ENCODE data around the gene SSR1.
"Not testable (repeated sequence)": the region's sequence is repeated elsewhere in the genome, so short reads cannot be mapped to it uniquely, and the experiment has no call there.

Gene SSR1

DNA sequence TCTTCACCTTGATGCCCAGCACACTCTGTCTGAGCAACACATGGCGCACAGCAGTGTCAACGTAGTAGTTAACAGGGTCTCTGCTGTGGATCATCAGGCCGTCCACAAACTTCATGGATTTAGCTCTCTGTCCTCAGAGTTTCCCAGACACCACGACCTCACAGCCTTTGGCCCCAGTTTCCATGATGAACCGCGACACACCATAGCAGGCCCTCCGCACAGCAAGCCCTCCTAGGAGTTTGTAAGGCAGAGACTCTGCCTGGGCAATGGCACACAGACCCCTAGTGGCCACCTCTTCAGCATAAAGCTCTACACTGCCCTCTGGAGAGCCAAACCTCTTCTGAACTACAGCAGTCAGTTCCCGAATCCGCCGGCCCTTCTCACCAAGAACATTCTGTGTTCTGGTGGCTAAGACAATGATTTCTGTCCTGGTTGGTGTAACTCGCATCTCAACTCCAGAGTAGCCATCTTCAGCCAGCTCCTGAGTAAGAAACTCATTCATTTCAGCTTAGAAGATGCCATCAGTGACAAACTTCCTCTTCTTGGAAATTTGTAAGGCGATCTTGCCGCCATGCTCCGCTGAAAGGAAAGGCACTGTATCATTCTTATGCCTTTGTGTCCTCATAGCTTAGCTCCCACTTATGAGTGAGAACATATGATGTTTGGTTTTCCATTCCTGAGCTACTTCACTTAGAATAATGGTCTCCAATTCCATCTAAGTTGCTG, 26.2 kb upstream of the SSR1 start:
- DNase-seq (ENCODE audit: low spot score) = peak; percentile 39
- TF ChIP-seq, protein P1, sequence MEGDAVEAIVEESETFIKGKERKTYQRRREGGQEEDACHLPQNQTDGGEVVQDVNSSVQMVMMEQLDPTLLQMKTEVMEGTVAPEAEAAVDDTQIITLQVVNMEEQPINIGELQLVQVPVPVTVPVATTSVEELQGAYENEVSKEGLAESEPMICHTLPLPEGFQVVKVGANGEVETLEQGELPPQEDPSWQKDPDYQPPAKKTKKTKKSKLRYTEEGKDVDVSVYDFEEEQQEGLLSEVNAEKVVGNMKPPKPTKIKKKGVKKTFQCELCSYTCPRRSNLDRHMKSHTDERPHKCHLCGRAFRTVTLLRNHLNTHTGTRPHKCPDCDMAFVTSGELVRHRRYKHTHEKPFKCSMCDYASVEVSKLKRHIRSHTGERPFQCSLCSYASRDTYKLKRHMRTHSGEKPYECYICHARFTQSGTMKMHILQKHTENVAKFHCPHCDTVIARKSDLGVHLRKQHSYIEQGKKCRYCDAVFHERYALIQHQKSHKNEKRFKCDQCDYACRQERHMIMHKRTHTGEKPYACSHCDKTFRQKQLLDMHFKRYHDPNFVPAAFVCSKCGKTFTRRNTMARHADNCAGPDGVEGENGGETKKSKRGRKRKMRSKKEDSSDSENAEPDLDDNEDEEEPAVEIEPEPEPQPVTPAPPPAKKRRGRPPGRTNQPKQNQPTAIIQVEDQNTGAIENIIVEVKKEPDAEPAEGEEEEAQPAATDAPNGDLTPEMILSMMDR (IDR thresholded peaks at IDR 0.05; ENCODE audit: borderline replicate concordance, control extremely low read depth, extremely low read depth, insufficient read depth, missing control alignments) = peak; percentile 15
- in situ Hi-C loops (cut with MboI; ENCODE audit: low sequenced_read_pairs, unreplicated experiment) = not testable (repeated sequence)

DNA sequence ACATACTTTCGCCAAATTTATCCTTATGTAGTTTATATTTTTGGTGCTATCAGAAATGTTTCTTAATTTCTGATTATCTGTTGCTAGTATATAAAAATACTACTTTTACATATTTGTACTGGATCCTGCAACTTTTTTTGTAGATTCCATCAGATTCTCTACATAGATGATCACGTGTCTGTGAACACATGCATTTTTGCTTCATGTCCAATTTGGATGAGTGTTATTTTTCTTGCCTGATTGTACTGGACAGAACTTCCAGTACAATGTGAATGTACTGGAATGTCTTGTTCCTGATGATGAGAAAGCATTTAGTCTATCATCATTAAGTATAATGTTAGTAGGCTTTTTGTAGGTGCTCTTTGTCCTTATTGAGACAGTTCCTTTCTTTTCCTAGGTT, 25.0 kb upstream of the SSR1 start:
- no peak for DNase-seq (ENCODE audit: low spot score)
- in situ Hi-C loops (cut with MboI; ENCODE audit: low sequenced_read_pairs, unreplicated experiment) = no loop called here
- TF ChIP-seq, protein P1 (IDR thresholded peaks at IDR 0.05; ENCODE audit: borderline replicate concordance, control extremely low read depth, extremely low read depth, insufficient read depth, missing control alignments) = no peak

DNA sequence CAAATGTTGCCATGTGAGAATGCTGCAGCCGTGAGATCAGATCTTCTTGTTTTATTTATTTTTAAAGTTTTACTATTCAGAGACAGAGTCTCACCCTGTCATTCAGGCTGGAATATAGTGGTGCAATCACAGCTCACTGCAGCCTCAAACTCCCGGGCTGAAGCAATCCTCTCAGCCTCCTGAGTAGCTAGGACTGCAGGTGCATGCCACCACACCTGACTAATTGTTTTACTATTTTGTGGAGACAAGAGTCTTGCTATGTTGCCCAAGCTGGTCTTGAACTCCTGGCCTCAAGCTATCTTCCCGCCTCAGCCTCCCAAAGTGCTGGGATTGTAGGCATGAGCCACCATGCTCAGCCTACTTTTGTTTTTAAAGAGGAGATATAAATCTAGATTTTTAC, 22.5 kb upstream of the SSR1 start:
- in situ Hi-C loops (cut with MboI; ENCODE audit: low sequenced_read_pairs, unreplicated experiment) = no loop called here
- TF ChIP-seq, protein P1 (IDR thresholded peaks at IDR 0.05; ENCODE audit: borderline replicate concordance, control extremely low read depth, extremely low read depth, insufficient read depth, missing control alignments) = no peak
- DNase-seq (ENCODE audit: low spot score) = no peak

DNA sequence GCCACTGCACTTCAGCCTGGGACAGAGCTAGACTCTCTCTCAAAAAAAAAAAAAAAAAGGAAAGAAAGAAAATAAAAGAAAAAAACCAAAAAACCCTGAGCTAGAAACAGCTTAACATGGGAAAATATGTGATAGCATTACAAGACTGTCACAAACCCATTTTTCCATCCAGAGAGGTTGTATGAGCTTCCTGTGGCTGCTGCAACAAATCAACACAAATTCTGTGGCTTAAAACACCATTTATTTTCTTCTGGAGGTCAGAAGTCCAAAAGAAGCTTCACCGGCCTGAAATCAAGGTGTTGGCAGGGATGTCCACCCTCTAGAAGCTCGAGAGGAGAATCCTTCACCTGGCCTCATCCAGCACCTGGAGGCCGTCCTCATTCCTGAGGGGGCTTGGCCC, 21.7 kb upstream of the SSR1 start:
- no peak for DNase-seq (ENCODE audit: low spot score)
- TF ChIP-seq, protein P1 (IDR thresholded peaks at IDR 0.05; ENCODE audit: borderline replicate concordance, control extremely low read depth, extremely low read depth, insufficient read depth, missing control alignments) = no peak

DNA sequence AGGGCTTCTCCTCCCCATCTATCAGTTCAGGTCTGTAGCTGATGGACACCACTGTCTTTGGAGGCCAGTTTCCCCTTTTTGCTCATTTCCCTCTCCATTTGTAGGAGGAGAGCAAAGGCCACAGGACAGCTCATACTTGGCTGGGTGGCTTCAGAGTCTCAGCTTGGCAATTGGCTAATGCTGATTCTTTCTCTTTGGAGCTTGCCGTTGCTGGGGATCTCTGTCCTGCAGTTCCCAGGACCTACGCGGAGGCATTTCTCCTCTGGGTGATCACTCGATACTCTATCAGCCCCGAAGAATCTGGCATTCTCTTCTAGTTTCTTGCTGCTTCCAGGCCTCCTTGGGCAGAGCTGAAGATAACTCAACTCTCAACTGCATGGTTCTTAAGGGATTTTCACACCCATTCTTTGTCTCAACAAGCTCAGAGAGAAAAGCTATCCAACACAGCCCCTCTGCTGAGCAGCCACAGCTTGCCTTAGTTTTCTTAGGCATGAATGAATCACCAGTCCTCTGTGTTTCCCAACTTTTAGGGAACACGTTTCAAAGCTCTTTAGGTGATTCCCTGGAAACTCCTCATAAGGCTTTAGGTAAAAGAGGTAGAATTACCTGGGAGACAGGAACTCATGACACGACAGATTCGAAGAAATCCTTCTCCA, 19.2 kb upstream of the SSR1 start:
- DNase-seq (ENCODE audit: low spot score) = no peak

More for the DNA sequence above, 21.7 kb upstream of the SSR1 start:
- in situ Hi-C loops (cut with MboI; ENCODE audit: low sequenced_read_pairs, unreplicated experiment) = no loop called here

DNA sequence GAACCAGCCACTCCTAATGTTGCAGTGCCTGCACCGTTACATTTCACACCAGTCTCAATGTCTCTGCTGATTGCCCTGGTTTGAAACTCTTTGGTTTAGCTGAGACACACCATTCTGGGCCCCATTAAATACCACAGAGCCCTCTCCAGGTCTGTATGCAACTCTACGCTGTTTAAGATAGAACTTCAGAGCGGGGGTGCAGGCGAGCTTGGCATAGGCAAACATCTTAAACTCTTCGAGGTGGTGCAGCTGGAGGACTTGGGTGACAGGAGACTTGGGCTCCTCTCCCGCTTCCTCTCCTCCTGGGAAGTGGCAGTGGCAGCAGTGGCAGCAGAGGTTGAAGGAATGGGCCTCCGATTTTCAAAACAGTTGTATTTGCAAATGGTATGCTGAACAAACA, 18.5 kb upstream of the SSR1 start:
- in situ Hi-C loops (cut with MboI; ENCODE audit: low sequenced_read_pairs, unreplicated experiment) = no loop called here

More for the DNA sequence above, 19.2 kb upstream of the SSR1 start:
- TF ChIP-seq, protein P1 (IDR thresholded peaks at IDR 0.05; ENCODE audit: borderline replicate concordance, control extremely low read depth, extremely low read depth, insufficient read depth, missing control alignments) = no peak
- in situ Hi-C loops (cut with MboI; ENCODE audit: low sequenced_read_pairs, unreplicated experiment) = no loop called here

More for the DNA sequence above, 18.5 kb upstream of the SSR1 start:
- TF ChIP-seq, protein P1 (IDR thresholded peaks at IDR 0.05; ENCODE audit: borderline replicate concordance, control extremely low read depth, extremely low read depth, insufficient read depth, missing control alignments) = no peak
- DNase-seq (ENCODE audit: low spot score) = no peak

Measured in GM13976 (cell line).